Heart right ventricle (tissue), 16 donors: ENCODE data around the gene DISC1. TPM values are rescaled to one million over a fixed set of nuclear protein-coding genes. Genes with fewer than 3 reads are reported as not detected.

Experiments
- ATAC-seq, 8 donors: fragments of 200-7000 bp; cut with Tn5 transposase; one replicate each; pipeline ENCODE4 v1.9.1; 2020; ENCODE audit warnings: mild to moderate bottlenecking in 8 of 8, moderate library complexity in 8 of 8, moderate number of reproducible peaks in 1 of 8
- DNase-seq, 2 donors: peaks; one replicate each; pipeline ENCODE4 v3.0.0-alpha.2; 2020
- H3K27ac ChIP-seq, 10 donors: fragments of 200-600 bp; sonication (generic) in 2 of 10; one replicate each; pipeline versions ENCODE4 v1.5.0 to v1.8.0; 2020 to 2022; ENCODE audit warnings: mild to moderate bottlenecking in 3 of 10
- H3K27me3 ChIP-seq, 7 donors: fragments of 200-600 bp; one replicate each; pipeline ENCODE4 v1.8.0; 2021 to 2022; ENCODE audit warnings: mild to moderate bottlenecking in 2 of 7
- H3K36me3 ChIP-seq, 9 donors: fragments of 200-600 bp; sonication (generic) in 1 of 9; one replicate each; pipeline versions ENCODE4 v1.5.0 to v1.8.0; 2020 to 2022; ENCODE audit warnings: mild to moderate bottlenecking in 2 of 9
- H3K4me1 ChIP-seq, 9 donors: fragments of 200-600 bp; sonication (generic) in 1 of 9; one replicate each; pipeline versions ENCODE4 v1.5.0 to v1.8.0; 2020 to 2022; ENCODE audit warnings: mild to moderate bottlenecking in 4 of 9
- H3K4me3 ChIP-seq, 10 donors: fragments of 200-600 bp; sonication (generic) in 2 of 10; one replicate each; pipeline versions ENCODE4 v1.5.0 to v1.8.0; 2020 to 2022; ENCODE audit warnings: mild to moderate bottlenecking in 7 of 10, moderate library complexity in 2 of 10
- H3K9me3 ChIP-seq, 11 donors: fragments of 200-600 bp in 10 of 11; sonication (generic) in 2 of 11; one replicate each; pipeline versions ENCODE4 v1.5.0 to v1.8.0; 2013 to 2022; ENCODE audit warnings: mild to moderate bottlenecking in 2 of 11, control low read depth in 1 of 11, moderate library complexity in 1 of 11
- CTCF ChIP-seq, 9 donors: fragments of 200-600 bp; sonication (generic) in 2 of 9; IDR thresholded peaks; one replicate each; pipeline versions ENCODE4 v1.5.0 to v1.8.0; 2021 to 2022; ENCODE audit warnings: antibody characterized with exemption in 9 of 9, mild to moderate bottlenecking in 5 of 9, moderate library complexity in 1 of 9
- WGBS, 2 donors: extraction: QIAGEN DNeasy Blood & Tissue Kit; methylation state at CpG; one replicate each; pipeline ENCODE4 v1.1.7; 2013; ENCODE audit warnings: inconsistent platforms in 1 of 2; 5-methylcytosine and 5-hydroxymethylcytosine counted together
- intact Hi-C, 10 donors: fragments of 100-400 bp; cut with DNase I; formaldehyde crosslinking; loops; one replicate each; pipeline versions ENCODE4 v1.11.1 to v1.14.2; 2022
- polyA plus RNA-seq, 2 donors: library from polyadenylated mRNA; stranded (reverse); fragments of 200-250 nt; gene quantifications; one replicate each; pipeline ENCODE4 v1.2.3, GENCODE V29; 2013
- total RNA-seq, 10 donors: library from RNA; stranded (reverse); fragmentation: NEBNext Ultra II Directional in 3 of 10; extraction: Animal tissue kit (Norgen Biotek cat#: 25700) in 3 of 10; gene quantifications; one replicate each; pipeline versions ENCODE4 v1.2.1 to v1.2.4, GENCODE V29; 2021 to 2023
- donor health status: Arrhythmogenic right ventricular cardiomyopathy.
- donor health status: ischemic (EF 13 %, LVEDD 7.1; RV severe dilation, severe dysfunction).
- donor health status: healthy with polysubstance abuse.
- donor health status: DM: no; HTN: yes; CAD: no.
- donor health status: DM: no; HTN: no; CAD: no.
- donor health status: ischemic (EF 25% LVEDD 6.9; RV normal size, moderate dysfunction).
- donor health status: ischemic (EF 25% LVEDD 5.7; RV mildly dilated, moderate dysfunction).
- donor health status: healthy.
- donor health status: DM: yes; HTN: yes; CAD: no.
- donor health status: Ischemic cardiomyopathy.
- donor health status: ischemic (EF 35%, LVEDD 5.7; RV mildly dilated, moderate dysfunction).
- donor health status: nonischemic (EF 11% LVEDD 7.7; RV severe dilation, severe dysfunction).
- donor health status: DM: yes; HTN: yes; CAD: no.
- donor health status: PGD.
- donor health status: ischemic (EF 29% LVEDD 5.4; RV normal size, mild dysfunction).
- donor health status: nonischemic (EF 23%, LVEDD 6.1; RV moderate dilation, normal function).

Gene DISC1
- total and polyA plus RNA-seq, 12 donors = 1.4 to 6.4 (median 4.0) TPM

GRCh38 chr1:231857609-231858135, 231.1 kb downstream of the DISC1 start:
- Histone ChIP-seq H3K36me3 (peaks cover 0 to 4% (median 0%) of the 10 kb centered on the region in 9 donors), H3K9me3 (no peaks in the 10 kb centered on the region), H3K4me1 (peaks cover 11 to 46% (median 24%) of the 10 kb centered on the region in 9 donors), H3K27me3 (no peaks in the 10 kb centered on the region), H3K4me3 (no peak overlapping the region), H3K27ac (no peak overlapping the region)
- no peak for DNase-seq
- intact Hi-C loops = loop anchor here in 1 of 10 donors (5.0 to 10.0 kb wide), 2 partner anchors 103 to 1385 kb away; no protein-coding TSS in a partner anchor
- ATAC-seq = no peak
- 97% methylated on average over 8 of the region's 8 CpGs for WGBS, 2 donors
- no peak for TF ChIP-seq CTCF (IDR thresholded peaks at IDR 0.05)

- H3K4me3 ChIP-seq = no peak overlapping the region
- no peaks in the 10 kb centered on the region for H3K27me3 ChIP-seq
- WGBS, 2 donors = 58% methylated on average over 5 of the region's 5 CpGs
- intact Hi-C loops = loop anchor here in 9 of 10 donors (5.0 to 10.0 kb wide), 10 partner anchors 103 to 774 kb away; partner anchors contain the start of gene SIPA1L2 (in 1 of the 9)
- no peak for TF ChIP-seq CTCF (IDR thresholded peaks at IDR 0.05)
- H3K9me3 ChIP-seq = no peaks in the 10 kb centered on the region
- no peak for ATAC-seq
- peak overlapping the region in 3 of 10 donors; percentile 5 to 86 (median 73) for H3K27ac ChIP-seq
- peaks cover 0 to 4% (median 0%) of the 10 kb centered on the region in 9 donors for H3K36me3 ChIP-seq
- DNase-seq = no peak
- H3K4me1 ChIP-seq = peaks cover 9 to 40% (median 26%) of the 10 kb centered on the region in 9 donors
Observed at GRCh38 chr1:231860221-231861088, 233.9 kb downstream of the DISC1 start.

- intact Hi-C loops = loop anchor here in 9 of 10 donors (5.0 to 10.0 kb wide), 10 partner anchors 105 to 773 kb away; partner anchors contain the start of gene SIPA1L2 (in 1 of the 9)
- TF ChIP-seq CTCF (IDR thresholded peaks at IDR 0.05) = no peak
- H3K4me3 ChIP-seq = no peak overlapping the region
- WGBS, 2 donors = 30 to 51% methylated on average over 7 of the region's 7 CpGs
- ATAC-seq = peak; percentile 75 to 94 (median 90)
- H3K4me1 ChIP-seq = peaks cover 6 to 45% (median 36%) of the 10 kb centered on the region in 9 donors
- DNase-seq = no peak
- peak overlapping the region; percentile 2 to 86 (median 68) for H3K27ac ChIP-seq
- peaks cover 0 to 4% (median 0%) of the 10 kb centered on the region in 9 donors for H3K36me3 ChIP-seq
- no peaks in the 10 kb centered on the region for H3K27me3 ChIP-seq
- no peaks in the 10 kb centered on the region for H3K9me3 ChIP-seq
Observed at GRCh38 chr1:231861541-231862481, 235.2 kb downstream of the DISC1 start.
